Thyroid gland (tissue), 4 donors: ENCODE measurements around the gene CAV3. TPM values are rescaled to one million over a fixed set of nuclear protein-coding genes. Genes with fewer than 3 reads are reported as not detected.

ENCODE experiments used
- DNase-seq, 2 donors: peaks; one replicate each; pipeline ENCODE4 v3.0.0-alpha.2; 2019
- H3K27ac ChIP-seq, 3 donors: fragments of 200-600 bp; sonication (generic); 1 replicate in 2 of 3; 2 replicates in 1 of 3; pipeline ENCODE4 v1.5.1; 2016 to 2019; ENCODE audit warnings: mild to moderate bottlenecking in 1 of 3, moderate library complexity in 1 of 3
- H3K27me3 ChIP-seq: fragments of 200-600 bp; sonication (generic); one replicate; pipeline ENCODE4 v1.5.1; 2019
- H3K36me3 ChIP-seq, 2 donors: fragments of 200-600 bp; sonication (generic); one replicate each; pipeline ENCODE4 v1.5.1; 2016 to 2019
- H3K4me1 ChIP-seq, 2 donors: fragments of 200-600 bp; sonication (generic); one replicate each; pipeline ENCODE4 v1.5.1; 2017 to 2019
- H3K4me3 ChIP-seq, 3 donors: fragments of 200-600 bp; sonication (generic); replicated peaks in 1 of 3; 1 replicate in 2 of 3; 2 replicates in 1 of 3; pipeline ENCODE4 v1.5.1; 2016; ENCODE audit warnings: mild to moderate bottlenecking in 1 of 3
- H3K9me3 ChIP-seq: fragments of 200-600 bp; sonication (generic); one replicate; pipeline ENCODE4 v1.5.1; 2017
- POLR2A ChIP-seq, 2 donors: fragments of 450-650 bp; IDR thresholded peaks; one replicate each; pipeline ENCODE4 v1.6.1; 2017; ENCODE audit warnings: antibody characterized with exemption in 2 of 2, mild to moderate bottlenecking in 2 of 2, moderate library complexity in 1 of 2
- WGBS, 2 donors: methylation state at CpG; one replicate each; pipeline ENCODE4 v1.1.5; 2017; 5-methylcytosine and 5-hydroxymethylcytosine counted together
- intact Hi-C: fragments of 100-400 bp; cut with DNase I; formaldehyde crosslinking; loops from one replicate; pipeline ENCODE4 v1.15.1; 2023
- total RNA-seq, 4 donors: library from RNA; depleted of rRNA; stranded (reverse); fragments of >200 nt; gene quantifications; one replicate each; pipeline ENCODE4 v1.2.3, GENCODE V29; 2016
- TF ChIP-seq, protein P1 (sequence below), 6 experiments: fragments of 200-600 bp in 3 of 6; fragments of 450-650 bp in 3 of 6; sonication (generic) in 3 of 6; IDR thresholded peaks; one replicate each; pipeline ENCODE4 v1.5.1; 2016 to 2019; ENCODE audit warnings: antibody characterized with exemption in 6 of 6, mild to moderate bottlenecking in 2 of 6, inconsistent platforms in 1 of 6, moderate library complexity in 1 of 6

The CAV3 gene
- total RNA-seq, 4 donors from 2014 or later: not detected

DNA sequence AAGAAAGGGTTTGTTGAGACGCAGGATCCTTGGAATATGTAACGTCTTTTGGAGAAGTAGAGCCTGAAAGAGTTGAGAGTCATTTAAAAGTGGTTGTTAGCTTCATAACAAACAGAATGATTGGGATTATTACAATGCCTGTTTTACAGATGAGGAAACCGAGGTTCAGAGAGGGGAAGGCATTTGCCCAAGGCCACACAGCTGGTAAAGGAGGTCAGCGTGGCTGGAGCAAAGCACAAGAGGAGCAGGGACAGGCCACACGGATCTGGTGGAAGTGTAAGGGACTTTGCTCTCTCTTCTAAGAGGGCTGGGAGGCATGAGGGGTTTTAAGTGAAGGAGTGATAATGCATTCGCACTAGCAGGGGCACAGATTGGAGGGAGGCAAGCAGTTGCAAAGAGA lies 42.0 kb downstream of the CAV3 start:
- H3K9me3 ChIP-seq: no peaks in the 10 kb centered on the region
- no peak overlapping the region for H3K27ac ChIP-seq
- DNase-seq: no peak
- TF ChIP-seq POLR2A (IDR thresholded peaks at IDR 0.05): no peak
- TF ChIP-seq, protein P1, sequence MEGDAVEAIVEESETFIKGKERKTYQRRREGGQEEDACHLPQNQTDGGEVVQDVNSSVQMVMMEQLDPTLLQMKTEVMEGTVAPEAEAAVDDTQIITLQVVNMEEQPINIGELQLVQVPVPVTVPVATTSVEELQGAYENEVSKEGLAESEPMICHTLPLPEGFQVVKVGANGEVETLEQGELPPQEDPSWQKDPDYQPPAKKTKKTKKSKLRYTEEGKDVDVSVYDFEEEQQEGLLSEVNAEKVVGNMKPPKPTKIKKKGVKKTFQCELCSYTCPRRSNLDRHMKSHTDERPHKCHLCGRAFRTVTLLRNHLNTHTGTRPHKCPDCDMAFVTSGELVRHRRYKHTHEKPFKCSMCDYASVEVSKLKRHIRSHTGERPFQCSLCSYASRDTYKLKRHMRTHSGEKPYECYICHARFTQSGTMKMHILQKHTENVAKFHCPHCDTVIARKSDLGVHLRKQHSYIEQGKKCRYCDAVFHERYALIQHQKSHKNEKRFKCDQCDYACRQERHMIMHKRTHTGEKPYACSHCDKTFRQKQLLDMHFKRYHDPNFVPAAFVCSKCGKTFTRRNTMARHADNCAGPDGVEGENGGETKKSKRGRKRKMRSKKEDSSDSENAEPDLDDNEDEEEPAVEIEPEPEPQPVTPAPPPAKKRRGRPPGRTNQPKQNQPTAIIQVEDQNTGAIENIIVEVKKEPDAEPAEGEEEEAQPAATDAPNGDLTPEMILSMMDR (IDR thresholded peaks at IDR 0.05): no peak
- no peak overlapping the region for H3K4me3 ChIP-seq
- H3K36me3 ChIP-seq: no peaks in the 10 kb centered on the region
- intact Hi-C loops: no loop called here
- 93% methylated on average over 6 of the region's 6 CpGs for WGBS, 2 donors
- H3K4me1 ChIP-seq: no peaks in the 10 kb centered on the region
- H3K27me3 ChIP-seq: no peaks in the 10 kb centered on the region

DNA sequence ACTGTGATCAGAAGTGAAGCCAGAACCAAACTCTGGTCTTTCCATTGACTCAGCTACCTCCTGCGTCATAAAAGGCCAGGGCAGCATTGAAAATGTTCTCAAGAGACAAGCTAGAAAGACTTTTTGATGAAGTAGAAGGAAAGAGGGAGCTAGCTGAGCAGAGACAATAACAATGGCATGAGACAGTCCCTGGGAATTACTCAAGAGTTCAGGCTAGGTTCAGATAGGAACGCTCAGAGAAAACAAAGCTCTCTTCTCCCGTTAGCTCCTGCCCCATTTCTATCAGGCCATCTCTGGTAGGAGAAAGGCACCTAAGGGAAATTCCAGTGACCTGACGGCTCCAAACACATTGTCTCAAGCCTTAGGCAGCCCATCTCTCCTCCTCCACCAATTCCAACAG lies 42.8 kb downstream of the CAV3 start:
- Histone ChIP-seq H3K4me1 (no peaks in the 10 kb centered on the region), H3K4me3 (no peak overlapping the region), H3K9me3 (no peaks in the 10 kb centered on the region), H3K36me3 (no peaks in the 10 kb centered on the region), H3K27ac (no peak overlapping the region), H3K27me3 (no peaks in the 10 kb centered on the region)
- no peak for TF ChIP-seq POLR2A (IDR thresholded peaks at IDR 0.05)
- TF ChIP-seq, protein P1 (IDR thresholded peaks at IDR 0.05): no peak
- DNase-seq: no peak
- 44 to 45% methylated on average over 4 of the region's 4 CpGs for WGBS, 2 donors
- intact Hi-C loops: no loop called here

DNA sequence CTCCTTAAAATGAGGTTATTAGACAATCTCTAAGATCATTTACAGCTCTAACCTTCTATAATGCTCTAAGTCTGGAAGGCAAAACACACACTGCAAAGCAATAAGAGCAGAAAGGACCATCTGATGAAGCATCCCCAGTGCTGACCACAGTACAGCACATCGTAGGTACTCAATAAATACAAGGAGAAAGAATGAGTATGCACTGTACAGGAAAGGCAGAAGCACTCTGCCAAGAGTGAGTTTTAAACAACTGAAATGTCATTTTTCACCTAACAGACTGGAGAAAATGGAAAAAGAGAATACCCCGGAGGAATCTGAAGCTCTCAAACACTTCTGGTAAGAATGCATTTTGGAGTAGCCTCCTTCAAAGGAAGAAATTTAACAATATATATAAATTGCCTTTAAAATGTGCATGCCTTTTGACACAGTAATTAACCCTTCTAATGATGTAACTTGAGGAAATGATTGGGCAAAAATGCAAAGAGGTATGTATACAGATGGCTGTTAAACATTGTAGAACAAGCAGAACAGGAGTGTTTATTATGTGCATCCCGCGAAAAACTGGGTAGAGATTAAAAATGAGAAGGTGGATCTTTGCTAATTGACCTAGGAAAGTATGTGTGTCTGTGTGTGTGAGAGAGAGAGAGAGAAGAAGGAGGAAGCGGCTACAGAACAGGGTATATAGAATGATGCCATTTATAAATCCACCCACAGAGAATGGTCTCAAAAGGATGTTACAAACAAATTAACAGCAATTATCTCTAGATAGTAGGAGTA lies 43.8 kb downstream of the CAV3 start:
- H3K9me3 ChIP-seq: no peaks in the 10 kb centered on the region
- no peaks in the 10 kb centered on the region for H3K4me1 ChIP-seq
- no peaks in the 10 kb centered on the region for H3K36me3 ChIP-seq
- H3K27ac ChIP-seq: no peak overlapping the region
- no peaks in the 10 kb centered on the region for H3K27me3 ChIP-seq
- TF ChIP-seq, protein P1 (IDR thresholded peaks at IDR 0.05): no peak
- TF ChIP-seq POLR2A (IDR thresholded peaks at IDR 0.05): no peak
- no peak for DNase-seq
- no peak overlapping the region for H3K4me3 ChIP-seq
- 80 to 84% methylated on average over 5 of the region's 5 CpGs for WGBS, 2 donors
- intact Hi-C loops: no loop called here

DNA sequence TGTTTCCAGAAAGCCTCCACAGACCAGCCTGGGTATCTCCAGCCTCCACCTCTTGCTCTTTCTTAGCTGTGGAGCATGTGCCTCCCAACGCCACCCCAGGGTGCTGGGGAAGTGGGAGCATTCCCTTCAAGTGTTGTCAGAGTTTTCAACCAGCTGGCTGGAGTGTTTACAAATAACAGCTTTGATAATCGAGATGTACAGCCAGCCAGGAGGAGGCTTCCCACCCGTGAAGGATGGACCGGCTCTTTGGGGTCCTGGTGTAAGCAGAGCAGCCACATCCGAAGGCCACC lies 44.3 kb downstream of the CAV3 start:
- TF ChIP-seq, protein P1 (IDR thresholded peaks at IDR 0.05): no peak
- TF ChIP-seq POLR2A (IDR thresholded peaks at IDR 0.05): no peak
- Histone ChIP-seq H3K4me1 (no peaks in the 10 kb centered on the region), H3K4me3 (no peak overlapping the region), H3K36me3 (no peaks in the 10 kb centered on the region), H3K9me3 (no peaks in the 10 kb centered on the region), H3K27me3 (no peaks in the 10 kb centered on the region), H3K27ac (no peak overlapping the region)
- DNase-seq: no peak
- intact Hi-C loops: no loop called here
- WGBS, 2 donors: 79 to 86% methylated on average over 5 of the region's 5 CpGs

DNA sequence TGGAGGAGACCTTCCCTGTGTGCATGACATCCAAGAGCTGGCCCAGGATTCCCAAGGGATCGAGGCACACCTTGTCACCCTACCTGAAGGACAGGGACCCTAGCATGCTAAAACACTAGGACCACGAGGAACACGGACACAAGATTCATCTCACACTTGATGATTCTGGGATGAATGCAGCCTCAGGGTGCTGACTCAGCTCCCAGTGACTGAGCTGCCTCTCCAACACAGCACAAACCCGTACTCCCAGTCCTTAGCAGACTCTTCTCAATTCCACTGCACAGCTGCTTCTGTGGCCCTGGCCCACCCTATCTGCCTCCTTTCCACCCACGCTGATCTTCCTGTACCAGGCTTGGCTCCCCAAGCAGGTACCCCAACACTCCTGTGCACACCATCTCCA lies 44.9 kb downstream of the CAV3 start:
- no peak overlapping the region for H3K4me3 ChIP-seq
- H3K27ac ChIP-seq: no peak overlapping the region
- 80 to 89% methylated on average over 5 of the region's 5 CpGs for WGBS, 2 donors
- intact Hi-C loops: no loop called here
- no peak for DNase-seq
- H3K9me3 ChIP-seq: no peaks in the 10 kb centered on the region
- TF ChIP-seq, protein P1 (IDR thresholded peaks at IDR 0.05): no peak
- TF ChIP-seq POLR2A (IDR thresholded peaks at IDR 0.05): no peak
- H3K36me3 ChIP-seq: no peaks in the 10 kb centered on the region
- no peaks in the 10 kb centered on the region for H3K27me3 ChIP-seq
- no peaks in the 10 kb centered on the region for H3K4me1 ChIP-seq
